Activated T-cell treated with anti-CD3 and anti-CD28 coated beads, Interleukin-2, amount 50 U/mL, for 48 hours (primary cell): ENCODE measurements around the gene KRTAP5-2.

ENCODE experiments used
- DNase-seq, 2 experiments: peaks; one replicate each; pipeline ENCODE4 v3.0.0-alpha.2; 2020

KRTAP5-2 gene

GRCh38 chr11:1554981-1555712 is 42.9 kb downstream of the KRTAP5-2 start:
- DNase-seq = no peak

- DNase-seq = no peak
Measured at GRCh38 chr11:1553808-1554594, 44.1 kb downstream of the KRTAP5-2 start.

- DNase-seq = no peak
Measured at GRCh38 chr11:1549338-1550330, 48.5 kb downstream of the KRTAP5-2 start.

GRCh38 chr11:1548221-1549070 is 49.6 kb downstream of the KRTAP5-2 start:
- DNase-seq = no peak

DNA sequence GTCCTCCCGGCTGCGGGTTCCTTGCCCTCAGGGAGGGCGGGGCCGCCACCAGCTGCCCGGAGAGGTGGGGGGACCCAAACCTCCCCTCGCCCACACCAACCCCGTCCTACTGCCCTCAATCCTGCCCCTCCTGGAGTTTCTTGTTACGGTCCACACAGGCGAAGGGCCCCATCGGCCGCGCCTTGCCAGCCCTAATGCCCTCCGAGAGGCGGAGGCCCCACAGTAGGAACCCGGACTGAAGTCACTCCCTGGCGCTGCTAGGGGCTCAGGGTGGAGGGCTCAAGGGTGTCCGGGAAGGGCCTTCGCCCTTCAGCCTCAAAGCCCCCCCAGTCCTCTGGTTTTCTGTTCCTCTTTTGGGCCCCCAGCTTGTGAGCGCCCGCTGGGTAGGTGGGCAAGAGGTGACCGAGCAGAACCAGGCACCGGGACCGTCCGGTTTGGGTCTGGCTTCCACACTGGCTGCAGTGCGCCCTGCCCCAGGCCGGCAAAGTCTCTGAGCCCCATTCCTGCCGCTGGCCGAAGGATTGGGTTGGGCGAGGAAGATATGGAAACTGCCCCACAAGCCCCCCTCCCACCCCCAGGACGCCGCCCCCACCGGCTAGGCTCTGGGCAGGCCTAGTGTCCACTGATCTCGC is 50.5 kb downstream of the KRTAP5-2 start:
- no peak for DNase-seq
